NCI-H2029 (cell line): Measurements from ENCODE around the gene BTF3L4.
"Not testable (repeated sequence)": the region's sequence is repeated elsewhere in the genome, so short reads cannot be mapped to it uniquely, and the experiment has no call there.

Experiments
- DNase-seq: peaks from one replicate; lab custom pipeline; 2025; lab: John Stamatoyannopoulos, UW

The BTF3L4 gene

DNA sequence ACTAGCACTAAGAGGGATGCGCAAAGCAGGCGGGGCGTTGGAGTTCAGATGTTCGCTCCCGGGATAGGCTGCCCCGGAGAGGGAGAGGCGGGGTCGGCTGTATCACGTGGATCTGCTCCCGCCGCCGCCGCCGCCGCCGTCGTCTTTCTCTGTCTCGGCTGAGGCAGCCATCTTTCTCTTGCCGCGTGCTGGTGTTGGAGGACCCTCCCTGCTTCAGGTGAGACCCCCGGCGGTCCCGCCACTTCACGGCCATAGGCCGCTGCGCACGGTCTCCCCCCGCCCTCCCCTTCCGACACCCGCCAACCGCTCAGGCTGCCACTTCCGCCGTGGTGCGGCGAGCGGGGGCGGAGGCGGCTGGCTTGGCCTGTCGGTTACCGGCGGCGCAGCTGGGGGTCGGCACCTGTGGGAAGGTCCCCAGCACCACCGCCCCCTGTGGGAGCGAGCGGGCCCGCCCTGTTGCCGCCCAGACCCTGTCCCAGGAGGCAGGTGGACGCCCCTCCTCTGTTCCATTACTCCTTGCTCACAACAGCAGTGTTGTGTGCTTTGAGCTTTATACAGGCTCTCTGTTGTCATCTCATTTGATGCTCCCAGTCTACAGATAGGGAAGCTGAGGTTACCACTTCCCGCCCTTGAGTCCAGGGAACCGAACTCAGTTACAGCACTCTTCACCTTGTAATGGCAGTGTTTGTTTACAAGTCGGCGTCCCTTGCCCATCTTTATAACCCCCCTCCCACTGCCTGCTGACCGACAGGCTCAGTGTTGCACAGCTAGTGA is at the start of gene BTF3L4:
Gene BTF3L4 (plus strand): TSS at position 133 of the 774 bp plus-strand sequence. CDS start 3,553 bp downstream, outside the sequence.
- peak; percentile 99 for DNase-seq

DNA sequence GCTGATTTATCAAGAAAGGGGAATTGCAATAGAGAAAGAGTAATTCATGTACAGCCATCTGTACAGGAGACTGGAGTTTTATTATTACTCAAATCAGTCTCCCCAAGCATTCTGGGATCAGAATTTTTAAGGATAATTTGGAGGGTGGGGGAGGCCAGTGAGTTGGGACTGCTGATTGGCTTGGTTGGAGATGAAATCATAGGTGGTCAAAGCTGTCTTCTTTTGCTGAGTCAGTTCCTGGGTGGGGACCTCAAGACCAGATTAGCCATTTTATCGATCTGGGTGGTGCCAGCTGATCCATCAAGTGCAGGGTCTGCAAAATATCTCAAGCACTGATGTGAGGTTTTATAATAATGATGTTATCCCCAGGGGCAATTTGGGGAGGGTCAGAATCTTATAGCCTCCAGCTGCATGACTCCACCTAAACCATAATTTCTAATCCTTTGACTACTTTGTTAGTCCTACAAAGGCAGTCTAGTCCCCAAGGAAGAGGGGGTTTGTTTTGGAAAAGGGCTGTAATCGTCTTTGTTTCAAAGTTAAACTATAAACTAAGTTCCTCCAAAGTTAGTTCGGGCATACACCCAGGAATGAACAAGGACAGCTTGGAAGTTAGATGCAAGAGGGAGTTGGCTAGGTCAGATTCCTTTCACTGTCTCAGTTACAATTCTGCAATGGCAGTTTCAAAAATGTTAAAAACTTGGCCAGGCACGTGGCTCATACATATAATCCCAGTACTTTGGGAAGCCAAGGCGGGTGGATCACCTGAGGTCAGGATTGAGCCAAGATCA is 48.7 kb upstream of the BTF3L4 start:
- no peak for DNase-seq

DNA sequence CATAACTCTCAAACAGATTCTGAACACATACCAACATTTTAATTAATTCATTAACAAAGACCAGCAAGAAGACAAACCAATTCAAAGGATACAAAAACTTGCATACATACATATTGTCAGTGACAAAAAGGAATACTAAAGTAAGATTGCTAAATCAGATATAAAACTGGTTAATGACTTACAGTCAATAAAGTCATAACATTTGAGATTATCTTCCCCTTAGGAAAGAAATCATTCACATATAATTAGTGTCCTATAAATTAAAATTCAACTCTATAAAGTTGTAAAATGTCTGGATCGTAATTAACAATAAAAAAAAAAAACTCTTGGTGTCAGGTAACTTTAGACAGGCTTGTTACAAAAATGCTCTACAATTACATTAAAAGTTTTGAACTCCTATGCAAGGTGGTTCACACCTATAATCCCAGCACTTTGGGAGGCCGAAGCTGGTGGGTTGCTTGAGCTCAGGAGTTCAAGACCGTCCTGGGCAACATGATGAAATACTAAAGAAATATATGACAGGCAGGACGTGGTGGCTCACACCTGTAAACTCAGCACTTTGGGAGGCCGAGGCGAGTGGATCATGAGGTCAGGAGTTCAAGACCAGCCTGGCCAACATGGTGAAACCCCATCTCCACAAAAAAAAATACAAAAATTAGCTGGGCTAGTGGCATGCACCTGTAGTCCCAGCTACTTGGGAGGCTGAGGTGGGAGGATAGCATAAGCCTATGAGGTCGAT is 47.9 kb upstream of the BTF3L4 start:
- DNase-seq, result no peak

DNA sequence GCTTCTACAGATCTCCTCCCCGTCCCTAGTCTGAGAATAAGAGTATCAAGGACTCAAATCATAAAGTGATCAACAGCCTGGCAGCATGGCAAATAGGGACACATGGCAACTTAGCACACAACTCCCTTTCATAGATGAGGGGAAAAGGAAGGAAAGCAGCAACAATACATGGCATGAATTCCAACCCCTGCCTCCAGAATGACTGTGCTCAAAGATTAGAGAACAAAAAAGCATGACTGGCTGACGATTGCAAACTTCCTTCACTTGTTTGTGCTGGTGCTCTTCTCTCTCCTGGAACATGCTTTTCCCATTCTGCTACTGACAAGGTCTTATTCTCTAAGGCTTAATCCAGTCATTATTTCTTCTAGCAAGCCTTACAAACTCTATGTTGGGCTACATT is 34.0 kb upstream of the BTF3L4 start:
- DNase-seq, result no peak

DNA sequence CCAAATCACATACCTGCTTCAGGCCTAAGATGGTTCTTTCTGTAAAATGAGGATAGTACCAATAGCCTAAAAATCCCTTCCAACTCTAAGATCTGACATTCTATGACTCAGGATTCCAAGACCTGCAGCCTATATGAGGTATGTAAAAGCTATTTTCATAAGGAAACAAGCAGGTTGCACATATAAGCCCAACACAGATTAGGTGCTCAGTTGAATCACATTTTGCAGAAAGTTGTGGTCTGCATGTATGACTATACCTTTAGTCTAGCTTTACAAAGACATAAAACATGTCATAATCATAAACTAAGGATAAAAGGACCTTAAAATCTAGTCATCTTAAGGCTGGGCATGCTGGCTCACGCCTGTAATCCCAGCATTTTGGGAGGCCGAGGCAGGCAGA is 29.8 kb upstream of the BTF3L4 start:
- no peak for DNase-seq

DNA sequence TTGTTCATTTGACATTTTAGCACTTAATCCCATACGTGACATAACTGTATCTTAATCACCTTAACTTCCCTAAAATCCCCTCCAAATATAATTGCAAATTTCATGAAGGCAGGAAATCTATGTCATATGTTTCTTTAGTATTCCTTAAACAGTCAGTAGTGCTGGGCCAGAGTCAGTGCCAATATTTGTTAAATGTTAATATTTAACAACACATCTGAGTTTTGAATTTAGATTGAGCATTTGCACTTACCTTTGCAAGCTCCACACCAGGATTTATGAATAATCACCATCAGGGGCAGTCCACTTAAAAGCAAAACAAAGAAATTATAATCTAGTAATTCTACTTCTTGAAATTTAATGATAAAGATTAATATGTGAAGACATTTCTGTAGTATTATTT is 27.8 kb upstream of the BTF3L4 start:
- DNase-seq, result no peak

DNA sequence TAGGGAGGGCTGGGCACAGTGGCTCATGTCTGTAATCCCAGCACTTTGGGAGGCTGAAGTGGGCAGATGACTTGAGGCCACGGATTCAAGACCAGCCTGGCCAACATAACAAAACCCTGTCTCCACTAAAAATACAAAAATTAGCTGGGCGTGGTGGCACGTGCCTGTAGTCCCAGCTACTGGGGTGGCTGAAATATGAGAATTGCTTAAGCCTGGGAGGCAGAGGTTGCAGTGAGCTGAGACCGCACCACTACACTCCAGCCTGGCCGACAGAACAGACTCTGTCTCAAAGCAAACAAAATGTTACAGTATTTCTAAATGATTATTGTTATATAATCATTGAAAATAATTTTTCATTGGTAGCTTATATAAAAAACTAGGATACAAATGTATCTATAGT is 27.3 kb upstream of the BTF3L4 start:
- DNase-seq, result not testable (repeated sequence)

DNA sequence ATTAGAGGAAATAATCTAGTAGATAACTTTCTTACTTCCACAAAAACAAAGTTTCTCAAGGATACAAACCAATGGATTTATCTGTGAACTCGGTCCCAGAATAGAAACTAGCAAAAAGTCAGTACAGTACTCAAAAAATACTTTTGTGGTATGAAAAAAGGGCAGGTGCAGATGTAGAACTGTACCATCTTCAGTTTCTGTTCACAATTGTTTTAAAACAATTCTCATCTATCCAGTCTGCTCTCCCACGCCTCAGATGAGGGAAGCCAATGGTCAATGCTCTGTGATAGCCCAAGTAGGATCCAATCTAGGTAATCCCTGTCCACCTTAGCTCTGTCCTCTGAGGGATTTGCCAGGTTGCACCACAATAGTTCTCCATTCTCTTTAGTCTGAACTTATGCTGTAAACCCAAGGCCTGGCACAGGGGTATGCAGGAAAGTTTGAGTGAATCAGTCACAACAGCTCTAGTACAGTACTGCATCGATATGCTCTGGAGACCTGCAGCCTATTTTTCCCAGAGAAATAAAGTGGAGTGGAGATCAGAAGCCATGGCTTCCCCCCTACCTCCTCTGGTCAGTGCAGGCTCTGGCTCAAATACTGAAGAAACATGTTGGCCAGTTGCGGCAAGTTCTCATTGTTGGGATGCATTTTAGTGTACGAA is 23.8 kb upstream of the BTF3L4 start:
- DNase-seq, result no peak

DNA sequence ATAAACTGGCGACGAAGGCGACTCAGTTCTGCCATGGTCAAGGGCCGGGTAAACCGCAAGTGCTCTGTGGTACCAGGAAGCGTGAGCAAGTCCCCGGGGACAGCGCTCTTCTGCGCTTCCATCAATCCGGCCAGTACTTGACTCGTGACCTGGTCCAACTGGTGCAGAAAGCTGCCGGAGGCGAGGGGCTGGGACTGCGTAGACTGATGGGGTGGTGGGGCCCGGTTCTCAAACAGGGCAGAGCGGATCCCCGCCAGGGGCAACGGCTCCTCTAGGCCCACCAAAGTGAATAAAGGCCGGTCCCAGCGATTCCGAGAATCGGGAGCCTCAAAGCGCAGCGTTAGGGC is 23.3 kb upstream of the BTF3L4 start:
- peak; percentile 48 for DNase-seq

DNA sequence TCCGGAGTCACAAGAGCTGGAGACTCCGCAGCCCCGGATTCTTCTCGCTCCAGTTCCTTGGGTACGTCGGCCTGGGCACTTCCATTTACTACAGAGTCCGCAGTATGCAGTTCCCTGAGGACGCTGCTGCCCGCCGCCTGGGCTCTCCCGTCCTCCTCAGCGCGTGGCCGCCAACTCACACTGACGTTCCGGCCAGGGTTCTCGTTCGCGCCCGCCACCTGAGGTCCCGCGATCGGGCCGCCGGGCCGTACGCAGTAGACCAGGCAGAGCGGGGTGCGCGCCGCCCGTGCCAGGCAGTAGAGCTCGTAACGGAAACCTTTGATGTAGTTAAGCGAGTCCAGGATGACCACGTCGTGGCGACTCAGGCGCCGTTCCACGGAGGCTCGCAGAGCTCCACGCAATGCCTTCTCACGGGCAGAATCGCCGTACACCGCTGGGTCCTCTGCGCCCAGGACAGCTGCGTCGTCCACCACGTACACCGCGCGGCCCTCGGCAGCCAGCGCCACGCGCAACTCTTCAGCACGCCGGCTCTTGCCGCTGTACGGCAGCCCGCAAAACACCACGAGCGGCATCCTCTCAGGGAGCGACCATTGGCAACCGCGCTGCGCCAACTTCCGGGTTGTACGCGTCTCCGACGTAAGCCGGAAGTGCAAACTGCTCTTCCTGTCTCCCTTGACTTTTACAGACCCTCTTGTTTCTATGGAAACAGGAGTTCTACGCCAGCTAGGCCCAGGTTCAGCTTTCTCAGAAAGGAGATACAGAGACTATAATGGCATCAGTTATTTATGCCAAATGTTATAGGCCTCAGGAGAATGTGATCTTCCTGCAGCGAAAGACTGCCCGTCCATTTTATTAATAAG is 22.7 kb upstream of the BTF3L4 start, which contains the start of gene KTI12:
Gene KTI12 (minus strand): TSS at position 621 of the 860 bp plus-strand sequence. CDS start 49 bp downstream, at position 572.
- DNase-seq, result peak; percentile 99

DNA sequence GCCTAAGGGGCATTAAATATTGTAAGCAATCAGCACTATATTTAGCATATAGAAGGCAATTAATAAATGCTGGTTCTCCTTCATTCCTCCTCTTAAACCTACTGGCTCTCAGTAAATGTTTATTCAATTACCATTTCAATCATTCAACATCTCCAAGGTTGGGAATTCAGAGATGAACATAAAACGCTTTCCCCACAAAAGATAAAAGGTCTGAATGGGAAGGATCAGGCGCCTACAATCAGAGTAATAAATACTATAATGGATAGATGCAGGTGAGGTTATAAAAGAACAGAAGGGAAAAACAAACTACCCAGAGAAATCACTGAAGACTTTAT is 22.1 kb upstream of the BTF3L4 start:
- DNase-seq, result no peak

DNA sequence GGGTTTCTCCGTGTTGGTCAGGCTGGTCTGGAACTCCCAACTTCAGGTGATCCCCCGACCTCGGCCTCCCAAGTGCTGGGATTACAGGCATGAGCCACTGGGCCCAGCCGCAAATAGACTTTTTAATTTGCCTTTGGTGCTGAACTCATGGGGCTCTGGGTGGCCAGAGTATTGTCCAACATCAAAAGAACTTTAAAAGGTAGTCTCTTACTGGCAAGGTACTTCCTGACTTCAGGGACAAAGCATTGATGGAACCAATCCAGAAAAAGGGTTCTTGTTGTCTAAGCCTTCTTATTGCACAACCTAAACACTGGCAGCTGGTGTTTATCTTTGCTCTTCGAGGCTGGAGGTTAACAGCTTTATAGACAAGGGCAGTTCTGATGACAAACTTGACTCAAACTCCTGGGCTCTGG is 18.7 kb upstream of the BTF3L4 start:
- DNase-seq, result peak; percentile 86

DNA sequence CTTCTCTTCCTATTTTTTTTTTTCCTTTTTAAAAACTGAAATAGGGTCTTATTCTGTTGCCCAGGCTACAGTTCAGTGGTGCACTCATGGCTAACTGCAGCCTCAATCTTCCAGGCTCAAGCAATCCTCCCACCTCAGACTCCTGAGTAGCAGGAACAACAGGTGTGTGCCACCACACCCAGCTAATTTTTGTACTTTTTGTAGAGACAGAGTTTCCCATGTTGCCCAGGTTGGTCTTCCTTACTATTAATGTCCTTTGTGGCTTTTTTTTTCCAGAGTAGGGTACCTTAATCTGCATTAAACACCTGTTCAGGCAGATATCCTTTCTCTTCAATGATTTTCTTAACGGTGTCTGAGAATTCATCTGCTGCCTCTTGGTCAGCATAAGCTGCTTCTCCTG is 18.2 kb upstream of the BTF3L4 start:
- no peak for DNase-seq

DNA sequence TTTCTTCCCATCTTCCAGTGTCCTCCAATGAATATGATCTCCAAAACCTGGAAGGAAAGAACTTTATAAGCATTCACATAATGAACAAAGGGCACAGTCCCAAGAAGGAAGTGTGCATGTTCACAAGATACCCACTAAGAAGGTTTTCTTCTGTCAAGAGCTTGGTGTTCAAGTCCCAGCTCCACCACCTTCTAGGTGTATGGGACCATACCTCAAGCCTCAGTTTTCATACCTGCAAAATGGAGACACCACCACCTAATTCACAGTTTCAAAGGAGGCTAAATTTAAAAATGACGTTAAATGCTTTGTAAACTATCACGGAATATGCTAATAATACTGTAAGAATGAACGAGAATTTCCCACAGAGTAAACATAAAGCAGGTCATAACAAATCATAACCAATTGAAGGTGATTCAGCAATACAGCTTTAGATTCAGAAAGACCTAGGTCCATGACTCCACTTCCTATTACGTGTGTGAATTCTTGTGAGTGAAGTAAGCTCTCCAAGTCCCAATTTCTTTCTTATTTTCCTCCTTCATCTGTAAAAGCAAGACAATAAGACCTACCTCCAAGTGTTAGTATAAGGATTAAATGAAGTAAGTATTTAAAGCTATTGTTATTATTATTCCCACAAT is 14.4 kb upstream of the BTF3L4 start:
- DNase-seq, result no peak

DNA sequence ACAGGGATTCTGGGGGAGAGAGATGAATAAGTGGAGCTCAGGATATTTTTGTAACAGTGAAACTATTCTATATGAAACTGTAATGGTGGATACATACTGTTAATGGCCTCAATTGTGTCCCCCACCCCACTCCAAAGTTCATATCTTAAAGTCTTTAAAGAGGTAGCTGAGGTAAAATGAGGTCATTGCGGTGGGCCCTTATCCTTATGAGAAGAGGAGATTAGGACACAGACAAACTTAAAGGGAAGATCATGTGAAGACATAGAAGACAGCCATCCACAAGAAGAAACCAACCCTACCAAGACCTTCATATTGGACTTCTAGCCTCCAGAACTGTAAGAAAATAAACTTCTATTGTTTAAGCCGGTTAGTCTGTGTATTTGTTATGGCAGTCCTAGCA is 10.9 kb upstream of the BTF3L4 start:
- DNase-seq, result no peak

DNA sequence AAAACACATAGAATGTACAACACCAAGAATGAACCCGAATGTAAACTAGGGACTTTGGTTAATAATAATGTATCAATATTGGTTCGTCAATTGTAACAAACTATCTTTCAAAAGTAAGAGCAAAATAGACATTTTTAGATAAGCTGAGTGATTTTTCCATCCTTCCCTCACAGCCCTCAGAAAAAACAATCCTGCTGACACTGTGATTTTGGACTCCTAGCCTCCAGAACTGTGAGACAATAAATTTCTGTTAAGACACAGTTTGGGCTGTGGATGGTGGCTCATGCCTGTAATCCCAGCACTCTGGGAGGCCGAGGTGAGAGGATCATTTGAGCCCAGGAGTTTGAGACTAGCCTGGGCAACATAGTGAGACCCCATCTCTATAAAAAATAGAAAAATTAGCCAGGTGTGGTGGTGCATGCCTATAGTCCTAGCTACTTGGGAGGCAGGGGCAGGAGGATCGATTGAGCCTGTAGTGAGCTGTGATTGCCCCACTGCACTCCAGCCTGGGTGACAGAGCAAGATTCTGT is 10.4 kb upstream of the BTF3L4 start:
- not testable (repeated sequence) for DNase-seq

DNA sequence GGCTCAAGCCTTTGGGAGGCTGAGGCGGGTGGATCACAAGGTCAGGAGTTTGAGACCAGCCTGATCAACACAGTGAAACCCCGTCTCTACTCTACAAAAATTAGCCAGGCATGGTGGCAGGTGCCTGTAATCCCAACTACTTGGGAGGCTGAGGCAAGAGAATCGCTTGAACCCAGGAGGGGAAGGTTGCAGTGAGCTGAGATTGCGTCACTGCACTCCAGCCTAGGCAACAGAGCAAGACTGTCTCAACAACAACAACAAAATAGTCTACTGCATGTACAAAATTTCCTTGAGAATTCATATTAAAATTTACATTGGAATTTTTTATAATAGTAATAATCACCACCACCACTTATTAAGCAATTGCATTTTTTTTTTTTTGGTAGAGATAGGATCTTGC is 6.8 kb upstream of the BTF3L4 start:
- not testable (repeated sequence) for DNase-seq

DNA sequence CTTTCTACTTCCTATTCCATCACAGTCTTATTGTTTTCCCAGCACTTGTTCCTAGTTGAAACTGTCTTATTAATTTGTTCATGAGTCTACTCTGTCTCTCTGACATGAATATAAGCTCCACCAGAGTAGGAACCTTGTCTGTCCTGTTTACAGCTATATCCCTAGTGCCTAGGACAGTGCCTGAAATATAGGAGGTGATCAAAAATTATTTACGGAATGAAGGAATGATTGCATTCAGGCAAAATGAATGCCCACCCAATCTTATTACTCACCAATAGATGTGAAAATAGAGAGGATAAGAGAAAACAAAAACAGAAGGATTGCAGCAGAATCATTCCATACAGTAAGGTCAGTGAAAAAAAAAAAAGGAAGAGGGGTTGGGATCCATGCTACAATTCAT is 2.2 kb upstream of the BTF3L4 start:
- no peak for DNase-seq

DNA sequence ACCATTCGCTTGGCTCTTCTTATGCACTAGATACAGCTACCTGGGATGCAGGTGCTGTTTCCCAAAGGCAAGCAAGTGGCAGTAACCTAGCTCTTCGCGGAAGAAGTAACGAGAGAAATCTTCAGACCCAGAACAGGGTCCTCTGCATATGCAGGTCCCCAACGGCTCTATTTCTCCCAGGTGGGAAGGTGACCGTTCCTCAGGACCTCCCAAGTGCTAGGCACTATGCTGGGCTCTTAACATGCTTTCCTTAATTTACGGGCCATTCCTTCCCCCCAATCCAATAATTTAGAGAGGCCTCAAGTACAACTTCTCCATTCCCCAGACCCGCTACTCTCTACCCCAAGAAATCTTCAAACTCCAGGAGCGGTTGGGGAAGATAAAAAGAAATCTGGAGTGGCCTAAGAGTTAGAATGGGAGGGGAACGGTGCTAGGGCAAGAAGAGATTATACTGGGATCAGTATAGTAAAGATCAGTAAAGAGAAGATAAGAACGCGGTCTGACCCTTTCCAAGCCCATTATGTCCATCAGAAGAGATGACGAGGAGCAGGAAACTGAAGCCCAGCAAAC is 1.5 kb upstream of the BTF3L4 start:
- DNase-seq, result no peak
